GM23338 (cell line): ENCODE measurements around the gene UMODL1. TPM values are rescaled to one million over a fixed set of nuclear protein-coding genes. Genes with fewer than 3 reads are reported as not detected.

Source experiments
- ATAC-seq: fragments of 200-7000 bp; cut with Tn5 transposase; 3 replicates; pipeline ENCODE4 v1.9.1; 2020
- DNase-seq: peaks from one replicate; pipeline ENCODE4 v3.0.0-alpha.2; 2015; ENCODE audit warnings: low spot score
- H2AFZ ChIP-seq: fragments of 200-600 bp; sonication (generic); 2 replicates; pipeline ENCODE4 v1.8.0; 2016; ENCODE audit warnings: antibody characterized with exemption, mild to moderate bottlenecking, moderate library complexity
- H3F3A ChIP-seq: fragments of 200-600 bp; sonication (generic); replicated peaks from 2 replicates; pipeline ENCODE4 v1.8.0; 2017; ENCODE audit warnings: antibody characterized with exemption, mixed run types, low read depth
- H3K27ac ChIP-seq: fragments of 200-600 bp; sonication (generic); 2 replicates; pipeline ENCODE4 v1.6.1; 2016; ENCODE audit warnings: low read depth
- H3K27me3 ChIP-seq: fragments of 200-600 bp; sonication (generic); 2 replicates; pipeline ENCODE4 v1.8.0; 2016; ENCODE audit warnings: mild to moderate bottlenecking, mixed run types, moderate library complexity; ENCODE audit not compliant: insufficient read depth
- H3K36me3 ChIP-seq: fragments of 200-600 bp; sonication (generic); 2 replicates; pipeline ENCODE4 v1.8.0; 2016; ENCODE audit warnings: mild to moderate bottlenecking; ENCODE audit not compliant: insufficient read depth
- H3K4me1 ChIP-seq: fragments of 200-600 bp; sonication (generic); 2 replicates; pipeline ENCODE4 v1.8.0; 2016; ENCODE audit warnings: mild to moderate bottlenecking, moderate library complexity; ENCODE audit not compliant: insufficient read depth
- H3K4me2 ChIP-seq: fragments of 200-600 bp; sonication (generic); 2 replicates; pipeline ENCODE4 v1.7.1; 2017; ENCODE audit warnings: mixed run types
- H3K4me3 ChIP-seq: fragments of 200-600 bp; sonication (generic); 2 replicates; pipeline ENCODE4 v1.6.1; 2016; ENCODE audit warnings: mixed run types
- H3K79me2 ChIP-seq: fragments of 200-600 bp; sonication (generic); replicated peaks from 2 replicates; pipeline ENCODE4 v1.8.0; 2017; ENCODE audit warnings: mild to moderate bottlenecking; ENCODE audit not compliant: insufficient read depth
- H3K9me2 ChIP-seq: fragments of 200-600 bp; sonication (generic); 2 replicates; pipeline ENCODE4 v1.8.0; 2017; ENCODE audit not compliant: insufficient read depth
- H4K20me1 ChIP-seq: fragments of 200-600 bp; sonication (generic); replicated peaks from 2 replicates; pipeline ENCODE4 v1.8.0; 2017; ENCODE audit warnings: mild to moderate bottlenecking; ENCODE audit not compliant: insufficient read depth
- H3K27ac Mint-ChIP-seq: 2 replicates; pipeline ENCODE4 v1.8.0; 2020; ENCODE audit warnings: inconsistent platforms, mild to moderate bottlenecking, moderate library complexity, mixed read lengths
- H3K27me3 Mint-ChIP-seq: 3 replicates; pipeline ENCODE4 v1.8.0; 2022; ENCODE audit warnings: low read depth, mild to moderate bottlenecking, moderate library complexity, mixed read lengths, inconsistent platforms; ENCODE audit not compliant: insufficient read depth, poor library complexity
- H3K36me3 Mint-ChIP-seq: 3 replicates; pipeline ENCODE4 v1.8.0; 2021; ENCODE audit warnings: low read depth, mild to moderate bottlenecking, inconsistent platforms, moderate library complexity, mixed read lengths
- H3K4me1 Mint-ChIP-seq: 3 replicates; pipeline ENCODE4 v1.8.0; 2020; ENCODE audit warnings: mild to moderate bottlenecking, inconsistent platforms, mixed read lengths
- H3K4me3 Mint-ChIP-seq: 3 replicates; pipeline ENCODE4 v1.8.0; 2021; ENCODE audit warnings: moderate library complexity, mild to moderate bottlenecking, inconsistent platforms, mixed read lengths
- H3K9me3 Mint-ChIP-seq: 3 replicates; pipeline ENCODE4 v1.8.0; 2020; ENCODE audit warnings: moderate library complexity, mild to moderate bottlenecking, inconsistent platforms, mixed read lengths
- CREB1 ChIP-seq: fragments of 250-450 bp; sonication (Bioruptor Pico); IDR thresholded peaks from 2 replicates; pipeline ENCODE4 v1.5.0; 2020; ENCODE audit warnings: low read depth, mild to moderate bottlenecking, moderate library complexity
- CTCF ChIP-seq, 2 experiments: fragments of 200-600 bp in 1 of 2; sonication (generic) in 1 of 2; conservative IDR thresholded peaks; 2 replicates each; pipeline versions ENCODE4 v1.5.1 to v1.6.1; 2016 to 2017; ENCODE audit warnings: antibody characterized with exemption in 2 of 2, low read depth in 2 of 2, mild to moderate bottlenecking in 2 of 2, moderate library complexity in 1 of 2
- EZH2 ChIP-seq: fragments of 200-600 bp; sonication (generic); IDR thresholded peaks from one replicate; pipeline ENCODE4 v1.8.0; 2017; ENCODE audit warnings: antibody characterized with exemption, mild to moderate bottlenecking, low read depth; ENCODE audit not compliant: unreplicated experiment
- JUNB ChIP-seq: IDR thresholded peaks from one replicate; pipeline ENCODE4 v1.6.1; 2016; ENCODE audit warnings: antibody characterized with exemption; ENCODE audit not compliant: unreplicated experiment
- POLR2AphosphoS5 ChIP-seq: IDR thresholded peaks from 2 replicates; pipeline ENCODE4 v1.6.1; 2016; ENCODE audit warnings: antibody characterized with exemption, low read depth
- REST ChIP-seq: IDR thresholded peaks from one replicate; pipeline ENCODE4 v1.6.1; 2018; ENCODE audit warnings: antibody characterized with exemption; ENCODE audit not compliant: unreplicated experiment
- STAT1 ChIP-seq: IDR thresholded peaks from one replicate; pipeline ENCODE4 v1.6.1; 2016; ENCODE audit warnings: antibody characterized with exemption; ENCODE audit not compliant: unreplicated experiment
- ZNF114 ChIP-seq: fragments of 250-450 bp; sonication (Bioruptor Pico); IDR thresholded peaks from 2 replicates; pipeline ENCODE4 v1.5.0; 2020; ENCODE audit warnings: mild to moderate bottlenecking, moderate library complexity
- ZNF331 ChIP-seq: fragments of 250-450 bp; sonication (Bioruptor Pico); IDR thresholded peaks from 2 replicates; pipeline ENCODE4 v1.5.0; 2020; ENCODE audit warnings: low read depth, mild to moderate bottlenecking, moderate library complexity
- polyA plus RNA-seq: library from polyadenylated mRNA; unstranded; fragments of >200 nt; fragmentation: Nextera tagmentation; extraction: Ambion mirVana; gene quantifications from 2 replicates; pipeline ENCODE4 v1.2.1, GENCODE V29; 2016
- total RNA-seq: library from RNA; depleted of rRNA; stranded (reverse); fragments of >200 nt; shearing (Covaris generic); gene quantifications from 2 replicates; pipeline ENCODE4 v1.2.3, GENCODE V29; 2014

UMODL1 gene
- total and polyA plus RNA-seq, 2 experiments from 2014 or later = not detected

- TF ChIP-seq CTCF (conservative IDR thresholded peaks at IDR 0.05; ENCODE audit: low read depth in 2 of 2) (no peak), CREB1 (CRISPR knock-in tag) (no peak), ZNF114 (no peak), ZNF331 (CRISPR knock-in tag) (no peak)
Observed at GRCh38 chr21:42159560-42160110, 88.5 kb downstream of the UMODL1 start (continued).

GRCh38 chr21:42160111-42160721 is 89.1 kb downstream of the UMODL1 start:
- H3K4me3 ChIP-seq = no peak overlapping the region
- H3K36me3 ChIP-seq = no peaks in the 10 kb centered on the region
- H2AFZ ChIP-seq = no peak overlapping the region
- no peak overlapping the region for H3K27ac ChIP-seq
- no peaks in the 10 kb centered on the region for H3K27me3 ChIP-seq
- Mint-ChIP-seq H3K36me3 (no peaks in the 10 kb centered on the region), H3K27ac (no peak overlapping the region), H3K27me3 (peaks cover 11% of the 10 kb centered on the region), H3K9me3 (no peaks in the 10 kb centered on the region), H3K4me1 (peaks cover 13% of the 10 kb centered on the region), H3K4me3 (no peak overlapping the region)
- H3K4me2 ChIP-seq = no peak overlapping the region
- no peaks in the 10 kb centered on the region for H4K20me1 ChIP-seq
- peaks cover 5% of the 10 kb centered on the region for H3K4me1 ChIP-seq
- no peak for ATAC-seq
- TF ChIP-seq ZNF331 (CRISPR knock-in tag) = no peak
- no peak for TF ChIP-seq JUNB
- no peak for TF ChIP-seq CTCF (conservative IDR thresholded peaks at IDR 0.05; ENCODE audit: low read depth in 2 of 2)
- TF ChIP-seq POLR2AphosphoS5 = no peak
- no peak for TF ChIP-seq EZH2
- no peak for TF ChIP-seq STAT1
- TF ChIP-seq REST = no peak
- no peak for DNase-seq
- no peaks in the 10 kb centered on the region for H3K9me2 ChIP-seq
- no peaks in the 10 kb centered on the region for H3K79me2 ChIP-seq
- H3F3A ChIP-seq = no peaks in the 10 kb centered on the region
